ENCODE results near the gene PAK5.

The PAK5 gene

DNA sequence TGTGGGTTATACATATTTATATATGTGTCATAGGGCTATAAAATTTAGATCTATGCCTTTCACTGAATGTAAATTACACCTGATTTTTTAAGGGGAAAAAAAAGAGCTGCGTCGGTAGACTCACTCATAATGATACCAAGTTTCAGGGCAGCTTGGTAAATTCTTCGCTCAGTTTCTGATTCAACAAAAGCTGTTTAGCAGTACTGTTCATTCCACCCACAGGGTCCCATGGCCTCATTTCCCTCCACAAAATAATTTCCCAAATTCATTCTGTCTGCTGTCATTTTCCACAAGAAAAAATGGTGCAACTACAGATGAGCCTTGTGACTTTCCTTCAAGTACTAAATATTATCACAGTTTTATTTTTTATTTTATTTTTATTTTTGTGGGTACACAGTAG, 63.7 kb downstream of the PAK5 start:
- DNase-seq, result no peak

DNA sequence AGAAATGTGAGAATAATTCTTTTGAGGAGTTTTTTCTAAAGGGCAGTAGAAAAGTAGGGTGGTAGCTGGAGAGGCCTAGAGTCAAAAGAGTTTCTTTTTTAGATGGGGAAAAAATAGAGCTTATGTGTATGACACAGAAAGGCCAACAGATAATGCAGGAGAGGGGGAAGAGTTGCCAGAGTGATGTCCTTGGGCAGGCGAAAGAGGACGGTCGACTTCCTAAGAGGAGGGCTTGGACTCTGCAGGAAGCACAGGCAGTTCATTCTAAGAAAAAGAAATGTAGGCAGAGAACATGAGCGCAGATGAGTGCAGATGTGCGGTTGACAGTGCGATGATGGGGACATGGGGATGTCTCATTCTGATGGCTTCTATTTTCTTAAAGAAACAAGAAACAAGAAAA, 68.9 kb downstream of the PAK5 start:
- DNase-seq, result no peak

DNA sequence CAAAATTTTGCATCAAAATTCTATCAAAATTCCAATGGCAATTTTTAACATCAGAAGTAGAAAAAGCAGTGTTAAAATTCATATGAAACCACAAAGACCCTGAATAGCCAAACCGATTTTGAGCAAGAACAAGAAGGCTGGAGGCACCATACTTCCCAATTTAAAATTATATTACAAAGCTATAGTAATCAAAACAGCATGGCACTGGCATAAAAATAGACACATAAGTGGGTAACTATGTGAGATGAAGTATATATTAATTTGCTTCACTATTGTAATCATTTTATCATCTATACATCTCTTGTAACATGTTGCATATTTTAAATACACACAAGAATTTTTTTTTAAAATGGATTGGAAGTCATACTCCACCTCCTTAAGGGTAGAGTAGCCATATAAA, 77.4 kb downstream of the PAK5 start:
- DNase-seq, result no peak

DNA sequence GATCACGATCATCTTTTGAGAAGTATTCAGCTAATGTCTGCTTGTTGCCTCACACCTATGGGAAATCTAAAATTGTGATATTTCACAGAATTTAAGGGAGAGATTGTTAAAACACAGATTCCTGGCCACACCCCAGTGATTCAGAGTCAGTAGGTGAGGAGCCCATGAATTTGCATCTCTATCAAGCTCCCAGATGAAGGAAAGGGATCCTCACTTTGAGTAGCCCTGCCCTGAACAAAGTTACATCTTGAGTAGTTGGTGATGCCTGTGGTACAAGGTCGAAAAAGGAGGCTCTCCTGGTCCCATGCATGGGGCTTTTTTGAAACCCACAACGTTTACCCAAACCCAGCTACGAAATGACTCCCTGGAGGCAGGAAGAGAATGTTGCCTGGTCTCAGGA, 79.5 kb downstream of the PAK5 start:
- no peak for DNase-seq

DNA sequence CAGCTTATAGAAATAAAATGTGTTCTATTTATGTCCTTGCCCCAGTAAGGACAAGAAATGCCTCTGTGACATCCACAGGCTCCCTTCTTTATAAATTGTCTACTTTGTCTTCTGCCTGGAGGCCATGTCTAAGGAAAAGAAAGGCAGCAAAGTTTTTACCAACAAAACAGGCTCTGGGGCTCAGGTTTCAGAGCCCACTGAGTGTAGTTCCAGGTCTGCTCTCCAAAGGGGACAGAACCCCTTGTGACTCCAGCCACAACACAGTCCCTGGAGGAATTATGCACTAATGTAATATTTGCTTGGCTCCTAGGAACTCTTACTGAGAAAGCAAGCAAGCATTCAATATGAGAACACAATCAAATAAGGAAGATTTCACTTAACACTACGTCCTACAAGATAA, 80.1 kb downstream of the PAK5 start:
- no peak for DNase-seq

GRCh38 chr20:9756660-9757059, 82.2 kb downstream of the PAK5 start:
- no peak for DNase-seq

DNA sequence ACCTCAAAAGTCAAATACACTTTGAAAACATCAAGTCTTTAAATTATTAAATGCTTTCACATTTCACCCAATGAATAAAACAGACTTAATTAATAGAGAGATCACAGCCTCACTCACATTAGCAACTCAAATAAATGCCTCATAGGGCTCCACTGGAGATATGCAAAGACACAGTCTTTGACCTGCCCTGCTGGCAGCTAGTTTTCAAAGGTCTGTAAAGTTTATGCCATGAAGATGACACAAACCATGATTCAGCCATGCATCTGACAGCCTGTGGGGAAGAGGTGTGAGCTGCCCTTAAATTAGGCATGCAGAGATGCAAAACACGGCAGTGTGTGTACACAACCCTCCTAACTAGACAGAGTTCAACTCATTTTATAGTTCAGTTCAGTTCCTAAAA, 83.6 kb downstream of the PAK5 start:
- DNase-seq, result no peak

- no peak for DNase-seq
Measured at GRCh38 chr20:9744551-9744950, 94.3 kb downstream of the PAK5 start.

- DNase-seq, result no peak
Measured at GRCh38 chr20:9743871-9744270, 95.0 kb downstream of the PAK5 start.

- no peak for DNase-seq
Measured at GRCh38 chr20:9742821-9743220, 96.1 kb downstream of the PAK5 start.

DNA sequence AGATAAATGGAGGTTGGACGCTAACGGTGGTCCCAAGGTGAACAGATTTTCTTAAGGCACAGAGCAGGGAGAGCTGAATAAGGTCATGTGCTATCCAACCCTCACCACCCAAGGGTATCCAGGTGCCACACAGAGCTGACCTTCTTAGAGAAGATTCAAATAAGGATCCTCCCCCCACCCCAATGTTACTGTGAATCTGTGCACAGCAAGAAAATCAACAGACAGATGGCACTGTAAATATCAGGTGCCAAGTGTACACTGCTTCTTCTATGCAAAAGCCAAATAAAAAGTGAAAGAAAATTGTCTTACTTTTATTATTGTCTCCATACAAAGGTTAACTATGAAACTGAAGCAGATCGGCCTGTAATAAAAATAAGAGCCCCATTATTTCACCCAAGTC, 96.9 kb downstream of the PAK5 start:
- DNase-seq, result no peak

DNA sequence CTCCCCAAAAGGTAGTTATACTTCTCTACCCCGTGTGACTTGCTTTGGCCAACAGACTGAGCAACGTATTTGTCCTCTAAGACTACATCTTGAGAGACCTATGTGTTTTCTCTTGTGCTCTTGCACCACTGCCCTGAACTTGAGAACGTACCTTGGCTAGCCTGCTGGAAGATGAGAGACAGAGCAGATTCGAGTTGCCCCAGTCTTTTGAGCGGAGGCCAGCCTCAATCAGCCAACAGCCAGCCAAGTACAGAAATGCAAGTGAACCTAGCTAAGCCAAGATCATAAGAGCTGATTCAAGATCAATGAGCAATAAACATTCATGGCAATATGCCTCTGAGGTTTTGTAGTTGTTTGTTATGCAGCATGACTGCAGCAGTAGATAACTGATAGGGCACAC, 98.4 kb downstream of the PAK5 start:
- DNase-seq, result no peak

GRCh38 chr20:9739991-9740390, 98.9 kb downstream of the PAK5 start:
- DNase-seq, result no peak

DNA sequence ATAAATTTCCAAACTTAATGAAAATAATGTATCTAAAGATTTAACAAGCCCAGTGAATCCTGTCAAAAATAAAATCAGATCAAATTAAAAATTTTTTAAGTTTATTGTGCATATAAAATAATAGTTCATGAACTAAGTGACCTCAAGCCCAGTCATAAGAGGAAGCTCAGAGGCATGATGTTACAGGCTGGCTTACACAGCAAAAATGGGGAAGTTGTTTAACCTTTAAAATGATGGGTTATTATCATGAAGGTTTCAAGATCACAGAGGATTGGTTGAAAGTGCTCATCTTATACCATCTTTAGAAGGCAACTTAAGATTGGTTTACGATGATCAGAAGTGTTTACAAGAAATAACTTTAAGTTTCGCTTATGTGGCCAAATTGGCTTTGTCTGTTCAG, 102.5 kb downstream of the PAK5 start:
- DNase-seq, result peak in 2 of 3 donors; percentile 17 to 28

- DNase-seq, result no peak
Measured at GRCh38 chr20:9723501-9724202, 115.2 kb downstream of the PAK5 start.

DNA sequence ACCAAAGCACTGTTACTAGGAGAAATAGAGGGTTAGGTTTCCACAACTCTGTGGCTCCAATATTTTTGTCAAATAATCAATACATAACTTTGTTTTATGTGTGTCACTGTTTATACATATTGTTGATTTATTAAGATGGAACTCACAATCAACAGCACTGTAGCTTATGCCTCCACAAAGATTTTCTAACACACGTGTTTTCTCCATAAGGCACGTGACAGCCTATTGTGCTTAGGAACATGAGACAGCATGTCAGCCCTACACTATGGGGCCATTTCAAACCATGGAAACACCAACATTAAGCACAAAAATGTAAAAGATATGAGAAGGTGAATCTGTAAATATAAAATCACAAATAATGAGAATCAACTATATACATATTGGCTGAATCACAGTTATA, 127.0 kb downstream of the PAK5 start:
- DNase-seq, result no peak

- DNase-seq, result no peak
Measured at GRCh38 chr20:9710685-9711084, 128.2 kb downstream of the PAK5 start.

- no peak for DNase-seq
Measured at GRCh38 chr20:9705722-9706476, 133.0 kb downstream of the PAK5 start.

- DNase-seq, result no peak
Measured at GRCh38 chr20:9699181-9699580, 139.7 kb downstream of the PAK5 start.

GRCh38 chr20:9689041-9689440, 149.8 kb downstream of the PAK5 start:
- DNase-seq, result no peak

DNA sequence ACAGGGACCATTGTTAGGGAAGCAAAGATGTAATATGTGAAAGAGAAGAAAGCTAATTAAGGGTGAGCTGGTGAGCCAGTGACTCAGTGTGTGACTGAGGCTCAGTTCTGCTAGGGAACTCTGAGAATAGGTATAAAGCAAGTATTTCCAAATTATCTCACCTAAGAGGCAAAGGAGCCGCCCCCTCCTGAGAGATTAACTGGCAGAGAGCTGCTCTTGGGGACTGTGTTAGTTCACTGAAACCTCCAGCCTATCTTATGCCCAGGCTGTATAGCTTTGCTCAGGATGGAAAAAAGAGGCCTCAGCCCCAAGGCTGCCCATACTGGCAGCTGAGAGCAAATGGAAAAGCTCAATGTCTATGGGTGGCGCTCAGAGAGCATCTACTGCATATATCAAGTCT, 152.0 kb downstream of the PAK5 start:
- DNase-seq, result no peak

- DNase-seq, result no peak
Measured at GRCh38 chr20:9686455-9686854, 152.4 kb downstream of the PAK5 start.

DNA sequence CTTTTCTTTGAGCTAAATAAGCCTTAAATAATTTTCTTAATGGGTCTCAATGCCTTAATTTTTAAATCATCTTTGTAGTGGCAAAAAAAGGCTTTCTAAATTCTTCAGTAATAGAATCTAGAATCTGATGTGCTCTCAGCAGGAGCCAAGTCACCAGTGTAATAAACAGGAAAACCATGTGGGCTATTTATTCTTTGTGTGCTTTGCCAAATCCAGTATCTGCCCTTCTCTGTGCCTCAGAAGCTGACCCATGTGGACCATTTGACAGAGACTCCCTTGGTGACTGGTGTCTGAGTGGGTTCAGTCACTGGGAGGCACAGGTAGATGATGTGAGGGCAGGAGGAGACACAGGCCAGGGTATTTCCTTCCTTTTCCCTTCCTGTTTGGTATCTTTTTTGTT, 152.9 kb downstream of the PAK5 start:
- DNase-seq, result no peak

GRCh38 chr20:9685011-9685410, 153.9 kb downstream of the PAK5 start:
- no peak for DNase-seq

- DNase-seq, result no peak
Measured at GRCh38 chr20:9677100-9677623, 161.7 kb downstream of the PAK5 start.

Measured in suppressor macrophage treated with lipopolysaccharide for 1 hour (primary cell).